H1 (cell line): ENCODE measurements around the gene PTPRE. TPM values are rescaled to one million over a fixed set of nuclear protein-coding genes. Genes with fewer than 3 reads are reported as not detected.

Experiments used
- CTCF ChIA-PET: fragments of 300-600 bp; sonication (Branson Sonifier 250); formaldehyde crosslinking; loops from one replicate; lab custom pipeline; 2021; ENCODE audit not compliant: partially characterized antibody; lab: Charles Lee
- POLR2A ChIA-PET: fragments of 300-600 bp; sonication (Branson Sonifier 250); formaldehyde crosslinking; loops from one replicate; lab custom pipeline; 2021; ENCODE audit warnings: inconsistent platforms; ENCODE audit not compliant: partially characterized antibody; lab: Charles Lee
- DNase-seq, 2 experiments: peaks; one replicate each; pipeline versions ENCODE4 v3.0.0 to v3.0.0-alpha.2; 2010 to 2022; ENCODE audit warnings: low spot score in 2 of 2, low read depth in 1 of 2, mixed read lengths in 1 of 2
- FAIRE-seq: peaks from 2 replicates; lab custom pipeline; 2011; peaks lifted over from hg19 to GRCh38; lab: Jason Lieb, UNC
- H2AFZ ChIP-seq: 2 replicates; pipeline ENCODE4 v1.8.1; 2012; ENCODE audit warnings: low read length, inconsistent platforms
- H2AK5ac ChIP-seq: 2 replicates; pipeline ENCODE4 v1.6.1; 2013; ENCODE audit warnings: low read depth, low read length
- H2BK120ac ChIP-seq: replicated peaks from 2 replicates; pipeline ENCODE3; 2013; ENCODE audit warnings: low read depth, low read length, inconsistent platforms
- H2BK12ac ChIP-seq: 2 replicates; pipeline ENCODE4 v1.6.1; 2013; ENCODE audit warnings: low read depth, low read length
- H2BK15ac ChIP-seq: 2 replicates; pipeline ENCODE4 v1.6.1; 2013; ENCODE audit warnings: low read length
- H2BK20ac ChIP-seq: 2 replicates; pipeline ENCODE4 v1.6.1; 2013; ENCODE audit warnings: low read length
- H2BK5ac ChIP-seq: 2 replicates; pipeline ENCODE4 v1.6.1; 2013; ENCODE audit warnings: low read depth, low read length
- H3K14ac ChIP-seq: 2 replicates; pipeline ENCODE4 v1.6.1; 2013; ENCODE audit warnings: inconsistent platforms; ENCODE audit not compliant: insufficient read length
- H3K18ac ChIP-seq: 2 replicates; pipeline ENCODE4 v1.6.1; 2013; ENCODE audit warnings: low read length; ENCODE audit errors: extremely low read depth
- H3K23ac ChIP-seq: 2 replicates; pipeline ENCODE4 v1.6.1; 2013; ENCODE audit warnings: inconsistent platforms; ENCODE audit not compliant: insufficient read length
- H3K23me2 ChIP-seq: 2 replicates; pipeline ENCODE4 v1.6.1; 2013; ENCODE audit warnings: low read depth, low read length
- H3K27ac ChIP-seq: 2 replicates; pipeline ENCODE4 v1.6.1; 2011; ENCODE audit warnings: low read depth, low read length, inconsistent platforms
- H3K27me3 ChIP-seq, 4 experiments: replicated peaks in 1 of 4; 1 replicate in 1 of 4; 2 replicates in 3 of 4; pipeline versions ENCODE4 v1.6.1 to v1.8.1; 2011 to 2013; ENCODE audit warnings: low read length in 3 of 4, mild to moderate bottlenecking in 3 of 4, inconsistent platforms in 2 of 4, mixed read lengths in 2 of 4, moderate library complexity in 1 of 4; ENCODE audit not compliant: control insufficient read depth in 3 of 4, insufficient read depth in 3 of 4; ENCODE audit errors: extremely low read depth in 1 of 4
- H3K36me3 ChIP-seq, 4 experiments: 2 replicates each; pipeline versions ENCODE4 v1.6.1 to v1.8.1; 2011 to 2013; ENCODE audit warnings: mild to moderate bottlenecking in 4 of 4, low read length in 3 of 4, moderate library complexity in 2 of 4, control low read depth in 1 of 4, inconsistent platforms in 1 of 4; ENCODE audit not compliant: insufficient read depth in 4 of 4, control insufficient read depth in 2 of 4
- H3K4ac ChIP-seq: replicated peaks from 2 replicates; pipeline ENCODE3; 2013; ENCODE audit warnings: low read length, low read depth, mixed read lengths, inconsistent platforms; ENCODE audit not compliant: insufficient read length
- H3K4me1 ChIP-seq, 4 experiments: replicated peaks in 1 of 4; 1 replicate in 1 of 4; 2 replicates in 3 of 4; pipeline versions ENCODE4 v1.6.1 to v1.8.1; 2011 to 2013; ENCODE audit warnings: low read length in 3 of 4, inconsistent platforms in 2 of 4, mixed read lengths in 1 of 4; ENCODE audit not compliant: insufficient read depth in 4 of 4, control insufficient read depth in 3 of 4
- H3K4me2 ChIP-seq, 2 experiments: 2 replicates each; pipeline versions ENCODE4 v1.6.1 to v1.8.1; 2011 to 2013; ENCODE audit warnings: low read depth in 2 of 2, low read length in 2 of 2, control low read depth in 1 of 2, inconsistent platforms in 1 of 2, mild to moderate bottlenecking in 1 of 2; ENCODE audit not compliant: insufficient read depth in 1 of 2
- H3K4me3 ChIP-seq, 4 experiments: fragments of 200-600, 300-600 bp in 1 of 4; sonication (generic), shearing (Covaris generic), sonication (Bioruptor Twin) in 1 of 4; 2 replicates each; pipeline versions ENCODE4 v1.5.1 to v1.8.1; 2011 to 2016; ENCODE audit warnings: low read length in 4 of 4, low read depth in 3 of 4, control low read depth in 2 of 4, inconsistent platforms in 2 of 4, mild to moderate bottlenecking in 2 of 4, mixed read lengths in 1 of 4, moderate library complexity in 1 of 4; ENCODE audit not compliant: insufficient read depth in 2 of 4; ENCODE audit errors: extremely low read depth in 1 of 4
- H3K56ac ChIP-seq: replicated peaks from 2 replicates; pipeline ENCODE3; 2013; ENCODE audit warnings: low read depth, mild to moderate bottlenecking, mixed read lengths, low read length, inconsistent platforms; ENCODE audit not compliant: insufficient read length
- H3K79me1 ChIP-seq: 2 replicates; pipeline ENCODE4 v1.6.1; 2013; ENCODE audit warnings: low read depth, low read length, control low read depth
- H3K79me2 ChIP-seq, 2 experiments: 2 replicates each; pipeline versions ENCODE4 v1.6.1 to v1.8.1; 2012 to 2013; ENCODE audit warnings: low read length in 2 of 2, mild to moderate bottlenecking in 2 of 2, inconsistent platforms in 1 of 2; ENCODE audit not compliant: insufficient read depth in 2 of 2, control insufficient read depth in 1 of 2
- H3K9ac ChIP-seq, 4 experiments: replicated peaks in 1 of 4; 1 replicate in 1 of 4; 2 replicates in 3 of 4; pipeline versions ENCODE4 v1.6.1 to v1.8.1; 2011 to 2013; ENCODE audit warnings: low read depth in 3 of 4, low read length in 3 of 4, control low read depth in 2 of 4, mild to moderate bottlenecking in 2 of 4, moderate library complexity in 2 of 4, inconsistent platforms in 1 of 4; ENCODE audit errors: extremely low read depth in 1 of 4
- H3K9me3 ChIP-seq, 2 experiments: 2 replicates each; pipeline versions ENCODE4 v1.6.1 to v1.8.1; 2012 to 2013; ENCODE audit warnings: mild to moderate bottlenecking in 2 of 2, moderate library complexity in 2 of 2, control low read depth in 1 of 2, inconsistent platforms in 1 of 2, low read depth in 1 of 2, low read length in 1 of 2, mixed read lengths in 1 of 2; ENCODE audit not compliant: insufficient read depth in 2 of 2
- H4K20me1 ChIP-seq, 2 experiments: replicated peaks in 1 of 2; 2 replicates each; pipeline versions ENCODE3 to v1.8.1; 2011 to 2013; ENCODE audit warnings: inconsistent platforms in 2 of 2, low read length in 2 of 2, mild to moderate bottlenecking in 1 of 2; ENCODE audit not compliant: insufficient read depth in 2 of 2, control insufficient read depth in 1 of 2
- H4K5ac ChIP-seq: 2 replicates; pipeline ENCODE4 v1.6.1; 2013; ENCODE audit warnings: low read length, low read depth, mixed read lengths, inconsistent platforms; ENCODE audit not compliant: insufficient read length
- H4K8ac ChIP-seq: 2 replicates; pipeline ENCODE4 v1.8.0; 2013; ENCODE audit warnings: mild to moderate bottlenecking, moderate library complexity, low read length, inconsistent platforms; ENCODE audit not compliant: insufficient read depth; ENCODE audit errors: extremely low read depth
- H4K91ac ChIP-seq: replicated peaks from 2 replicates; pipeline ENCODE3; 2013; ENCODE audit warnings: low read length, mixed read lengths, inconsistent platforms; ENCODE audit not compliant: insufficient read length
- BACH1 ChIP-seq: IDR thresholded peaks from 2 replicates; pipeline ENCODE4 v1.6.1; 2012; ENCODE audit warnings: low read length, improper control_type of control experiment
- CBX5 ChIP-seq: fragments of 300-800, 300-1000 bp; sonication (generic); IDR thresholded peaks from 2 replicates; pipeline ENCODE4 v1.7.1; 2016; ENCODE audit warnings: antibody characterized with exemption, low read length, low read depth
- CBX8 ChIP-seq: fragments of 300-800, 300-1000 bp; sonication (generic); IDR thresholded peaks from 2 replicates; pipeline ENCODE4 v1.7.1; 2016; ENCODE audit warnings: low read depth, low read length, borderline replicate concordance
- CEBPB ChIP-seq: IDR thresholded peaks from 2 replicates; pipeline ENCODE4 v1.6.1; 2012; ENCODE audit warnings: low read depth, low read length
- CREB1 ChIP-seq: IDR thresholded peaks from 2 replicates; pipeline ENCODE4 v1.6.1; 2012; ENCODE audit warnings: inconsistent platforms
- E2F6 ChIP-seq: IDR thresholded peaks from 2 replicates; pipeline ENCODE4 v1.6.1; 2012; ENCODE audit warnings: inconsistent platforms
- HDAC6 ChIP-seq: IDR thresholded peaks from one replicate; pipeline ENCODE4 v1.7.1; 2012; ENCODE audit warnings: low read depth, mild to moderate bottlenecking, inconsistent platforms, low read length, moderate library complexity
- JUN ChIP-seq: IDR thresholded peaks from 2 replicates; pipeline ENCODE4 v1.6.1; 2011; ENCODE audit warnings: low read depth, mild to moderate bottlenecking, improper control_type of control experiment, low read length
- NANOG ChIP-seq: IDR thresholded peaks from 2 replicates; pipeline ENCODE4 v1.6.1; 2011; ENCODE audit warnings: low read length, low read depth, mild to moderate bottlenecking, inconsistent platforms; ENCODE audit not compliant: insufficient read depth, poor library complexity, severe bottlenecking
- RXRA ChIP-seq: IDR thresholded peaks from 2 replicates; pipeline ENCODE4 v1.6.1; 2011; ENCODE audit warnings: low read depth, mild to moderate bottlenecking, low read length, moderate library complexity; ENCODE audit not compliant: insufficient read depth
- SP4 ChIP-seq: IDR thresholded peaks from 2 replicates; pipeline ENCODE4 v1.6.1; 2012; ENCODE audit warnings: low read length, inconsistent platforms
- TCF12 ChIP-seq: IDR thresholded peaks from 2 replicates; pipeline ENCODE4 v1.6.1; 2011; ENCODE audit warnings: low read depth, mild to moderate bottlenecking, low read length
- TEAD4 ChIP-seq: IDR thresholded peaks from 2 replicates; pipeline ENCODE4 v1.6.1; 2012; ENCODE audit warnings: low read depth, low read length, inconsistent platforms, mixed read lengths
- WGBS, 2 experiments: shearing (Covaris generic) in 1 of 2; methylation state at CpG; one replicate each; pipeline versions ENCODE4 v1.1.6 to v1.1.7; 2013 to 2015; ENCODE audit warnings: low lambda C conversion rate in 2 of 2, mixed read lengths in 2 of 2, inconsistent platforms in 1 of 2, low coverage in 1 of 2, missing lambda C conversion rate in 1 of 2; ENCODE audit not compliant: insufficient replicate concordance in 2 of 2, insufficient coverage in 1 of 2, insufficient read length in 1 of 2; ENCODE audit errors: extremely low coverage in 1 of 2, missing lambda C conversion rate in 1 of 2; 5-methylcytosine and 5-hydroxymethylcytosine counted together
- polyA plus RNA-seq, 7 experiments: library from polyadenylated mRNA; depleted of rRNA in 3 of 7; stranded (reverse) in 5 of 7; unstranded in 2 of 7; fragments of >200 nt in 5 of 7; fragments of 200-250 nt in 2 of 7; gene quantifications; 1 replicate in 5 of 7; 2 replicates in 1 of 7; 4 replicates in 1 of 7; pipeline versions ENCODE4 v1.2.1 to v1.2.3, GENCODE V29; 2011 to 2013; ENCODE audit warnings: missing spikeins in 2 of 7, mixed read lengths in 2 of 7
- total RNA-seq: library from RNA; stranded (reverse); fragmentation: NEBNext Ultra II Directional; extraction: Animal tissue kit (Norgen Biotek cat#: 25700); gene quantifications from 2 replicates; pipeline ENCODE4 v1.2.1, GENCODE V29; 2021

PTPRE gene
- total and polyA plus RNA-seq, 2 of the 8 experiments (the other 6 are each of a cell fraction or from before 2014, with no cell fraction given), result 0.33 to 0.54 TPM

- DNase-seq (no peak), FAIRE-seq (no peak)
- Histone ChIP-seq H2BK12ac (no peak overlapping the region), H3K36me3 (no peaks in the 10 kb centered on the region), H4K5ac (no peak overlapping the region), H3K9me3 (no peaks in the 10 kb centered on the region), H3K79me1 (no peaks in the 10 kb centered on the region; the same call in 1 of the 2 replicates), H3K56ac (no peak overlapping the region), H2BK5ac (no peak overlapping the region), H3K23ac (no peak overlapping the region), H3K79me2 (no peaks in the 10 kb centered on the region), H2AFZ (no peak overlapping the region), H4K91ac (no peak overlapping the region), H3K18ac (no peak overlapping the region), H2BK15ac (no peak overlapping the region), H3K27ac (no peak overlapping the region), H3K4me2 (no peak overlapping the region), H3K4me3 (no peak overlapping the region), H2BK120ac (no peak overlapping the region), H4K20me1 (no peaks in the 10 kb centered on the region), H3K23me2 (no peaks in the 10 kb centered on the region), H2AK5ac (no peak overlapping the region), H2BK20ac (no peak overlapping the region), H3K9ac (no peak overlapping the region), H3K14ac (no peak overlapping the region), H3K27me3 (no peaks in the 10 kb centered on the region), H4K8ac (no peak overlapping the region), H3K4me1 (no peaks in the 10 kb centered on the region), H3K4ac (no peak overlapping the region)
- ChIA-PET POLR2A (no interaction called here), CTCF (interaction anchor here (0.7 to 4.9 kb wide), 39 partner anchors 9 to 372 kb away, joined by 3 to 57 read pairs (median 3); no protein-coding TSS in a partner anchor)
- WGBS, 2 experiments, result 80% methylated on average over 9 of the region's 9 CpGs; no CpG with 5 or more reads in 1 of the 2 experiments
- TF ChIP-seq TCF12, result no peak
- no peak for TF ChIP-seq HDAC6
- TF ChIP-seq E2F6, result no peak
- no peak for TF ChIP-seq TEAD4
- no peak for TF ChIP-seq CBX8
- no peak for TF ChIP-seq BACH1
- no peak for TF ChIP-seq SP4
- TF ChIP-seq CEBPB, result no peak
- no peak for TF ChIP-seq RXRA
- no peak for TF ChIP-seq CBX5
- no peak for TF ChIP-seq NANOG
- TF ChIP-seq JUN, result no peak
- no peak for TF ChIP-seq CREB1
Observed at GRCh38 chr10:128036011-128036615, 129.2 kb downstream of the PTPRE start.
